Vagina (tissue), 2 donors: Measurements from ENCODE around the gene REM2. TPM values are rescaled to one million over a fixed set of nuclear protein-coding genes. Genes with fewer than 3 reads are reported as not detected.
A peak's percentile ranks its signal among the peaks of the same experiment; 100 is the strongest.

Experiments
- DNase-seq, 2 donors: peaks; one replicate each; pipeline ENCODE4 v3.0.0-alpha.2; 2017; ENCODE audit errors: extremely low spot score in 2 of 2
- H3K27ac ChIP-seq: fragments of 200-600 bp; sonication (generic); one replicate; pipeline ENCODE4 v1.5.1; 2019
- H3K27me3 ChIP-seq: fragments of 200-600 bp; sonication (generic); one replicate; pipeline ENCODE4 v1.5.1; 2019
- H3K36me3 ChIP-seq, 2 donors: fragments of 200-600 bp; sonication (generic); one replicate each; pipeline ENCODE4 v1.5.1; 2017 to 2019
- H3K4me1 ChIP-seq: fragments of 200-600 bp; sonication (generic); one replicate; pipeline ENCODE4 v1.5.1; 2019
- H3K4me3 ChIP-seq, 2 donors: fragments of 200-600 bp; sonication (generic); 1 replicate in 1 of 2; 2 replicates in 1 of 2; pipeline ENCODE4 v1.5.1; 2016 to 2019
- H3K9me3 ChIP-seq: fragments of 200-600 bp; sonication (generic); one replicate; pipeline ENCODE4 v1.5.1; 2019
- POLR2A ChIP-seq, 2 donors: fragments of 450-650 bp; IDR thresholded peaks; one replicate each; pipeline ENCODE4 v1.6.1; 2017; ENCODE audit warnings: antibody characterized with exemption in 2 of 2, mild to moderate bottlenecking in 2 of 2, moderate library complexity in 2 of 2
- POLR2AphosphoS5 ChIP-seq, 2 donors: sonication (generic); formaldehyde crosslinking; IDR thresholded peaks; one replicate each; pipeline ENCODE4 v1.9.0; 2017; ENCODE audit warnings: antibody characterized with exemption in 2 of 2, mild to moderate bottlenecking in 2 of 2, low read depth in 1 of 2; ENCODE audit not compliant: insufficient read depth in 1 of 2
- intact Hi-C: fragments of 100-400 bp; cut with DNase I; formaldehyde crosslinking; loops from one replicate; pipeline ENCODE4 v1.15.1; 2023
- total RNA-seq: library from RNA; depleted of rRNA; stranded (reverse); fragments of >200 nt; gene quantifications from one replicate; pipeline ENCODE4 v1.2.3, GENCODE V29; 2016
- TF ChIP-seq, protein P1 (sequence below), 3 experiments: fragments of 450-650 bp in 2 of 3; fragments of 200-600 bp in 1 of 3; sonication (generic) in 1 of 3; IDR thresholded peaks; one replicate each; pipeline ENCODE4 v1.5.1; 2017 to 2019; ENCODE audit warnings: antibody characterized with exemption in 3 of 3, mild to moderate bottlenecking in 2 of 3, moderate library complexity in 2 of 3

REM2 gene
- total RNA-seq, 1 donor from 2014 or later: 3.9 TPM

DNA sequence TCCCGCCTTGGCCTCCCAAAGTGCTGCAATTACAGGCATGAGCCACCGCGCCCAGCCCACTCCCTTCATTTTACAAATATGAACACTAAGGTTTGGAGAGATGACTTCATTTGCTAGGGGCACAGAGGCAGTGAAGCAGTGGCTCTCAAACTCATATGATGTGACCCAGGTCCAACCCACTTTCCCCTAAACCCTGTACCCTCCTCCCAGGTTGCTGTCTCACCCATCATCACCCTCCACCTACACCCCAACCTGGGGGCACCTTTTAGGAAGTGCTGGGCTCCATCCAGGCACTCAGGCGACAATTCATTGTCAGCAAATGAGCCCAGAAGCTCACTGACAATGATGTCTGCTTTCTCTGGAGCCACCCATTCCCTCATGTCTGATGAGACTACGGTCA is 40.7 kb downstream of the REM2 start:
- Histone ChIP-seq H3K36me3 (peaks cover 0 to 57% of the 10 kb centered on the region in 2 donors), H3K4me1 (peaks cover 31% of the 10 kb centered on the region), H3K27me3 (no peaks in the 10 kb centered on the region), H3K27ac (no peak overlapping the region), H3K4me3 (no peak overlapping the region), H3K9me3 (no peaks in the 10 kb centered on the region)
- DNase-seq: no peak
- no peak for TF ChIP-seq POLR2AphosphoS5 (IDR thresholded peaks at IDR 0.05; ENCODE audit: insufficient read depth in 1 of 2, low read depth in 1 of 2)
- TF ChIP-seq POLR2A (IDR thresholded peaks at IDR 0.05): no peak
- TF ChIP-seq, protein P1, sequence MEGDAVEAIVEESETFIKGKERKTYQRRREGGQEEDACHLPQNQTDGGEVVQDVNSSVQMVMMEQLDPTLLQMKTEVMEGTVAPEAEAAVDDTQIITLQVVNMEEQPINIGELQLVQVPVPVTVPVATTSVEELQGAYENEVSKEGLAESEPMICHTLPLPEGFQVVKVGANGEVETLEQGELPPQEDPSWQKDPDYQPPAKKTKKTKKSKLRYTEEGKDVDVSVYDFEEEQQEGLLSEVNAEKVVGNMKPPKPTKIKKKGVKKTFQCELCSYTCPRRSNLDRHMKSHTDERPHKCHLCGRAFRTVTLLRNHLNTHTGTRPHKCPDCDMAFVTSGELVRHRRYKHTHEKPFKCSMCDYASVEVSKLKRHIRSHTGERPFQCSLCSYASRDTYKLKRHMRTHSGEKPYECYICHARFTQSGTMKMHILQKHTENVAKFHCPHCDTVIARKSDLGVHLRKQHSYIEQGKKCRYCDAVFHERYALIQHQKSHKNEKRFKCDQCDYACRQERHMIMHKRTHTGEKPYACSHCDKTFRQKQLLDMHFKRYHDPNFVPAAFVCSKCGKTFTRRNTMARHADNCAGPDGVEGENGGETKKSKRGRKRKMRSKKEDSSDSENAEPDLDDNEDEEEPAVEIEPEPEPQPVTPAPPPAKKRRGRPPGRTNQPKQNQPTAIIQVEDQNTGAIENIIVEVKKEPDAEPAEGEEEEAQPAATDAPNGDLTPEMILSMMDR (IDR thresholded peaks at IDR 0.05): no peak
- intact Hi-C loops: no loop called here

DNA sequence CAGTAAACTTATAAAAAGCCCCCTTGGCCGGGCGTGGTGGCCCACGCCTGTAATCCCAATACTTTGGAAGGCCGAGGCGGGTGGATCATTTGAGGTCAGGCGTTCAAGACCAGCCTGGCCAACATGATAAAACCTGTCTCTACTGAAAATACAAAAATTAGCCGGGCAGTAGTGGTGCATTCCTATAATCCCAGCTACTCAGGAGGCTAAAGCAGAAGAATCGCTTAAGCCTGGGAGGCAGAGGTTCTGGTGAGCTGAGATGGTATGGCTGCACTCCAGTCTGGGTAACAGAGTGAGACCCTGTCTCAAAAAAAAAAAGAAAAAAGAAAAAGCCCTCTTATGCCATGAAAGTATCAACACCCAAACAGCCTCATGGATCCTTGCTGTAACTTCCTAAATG is 42.5 kb downstream of the REM2 start:
- Histone ChIP-seq H3K4me1 (peaks cover 25% of the 10 kb centered on the region), H3K9me3 (no peaks in the 10 kb centered on the region), H3K4me3 (no peak overlapping the region), H3K36me3 (peaks cover 0 to 52% of the 10 kb centered on the region in 2 donors), H3K27me3 (no peaks in the 10 kb centered on the region), H3K27ac (no peak overlapping the region)
- DNase-seq: no peak
- intact Hi-C loops: no loop called here
- no peak for TF ChIP-seq POLR2AphosphoS5 (IDR thresholded peaks at IDR 0.05; ENCODE audit: insufficient read depth in 1 of 2, low read depth in 1 of 2)
- TF ChIP-seq, protein P1 (IDR thresholded peaks at IDR 0.05): no peak

DNA sequence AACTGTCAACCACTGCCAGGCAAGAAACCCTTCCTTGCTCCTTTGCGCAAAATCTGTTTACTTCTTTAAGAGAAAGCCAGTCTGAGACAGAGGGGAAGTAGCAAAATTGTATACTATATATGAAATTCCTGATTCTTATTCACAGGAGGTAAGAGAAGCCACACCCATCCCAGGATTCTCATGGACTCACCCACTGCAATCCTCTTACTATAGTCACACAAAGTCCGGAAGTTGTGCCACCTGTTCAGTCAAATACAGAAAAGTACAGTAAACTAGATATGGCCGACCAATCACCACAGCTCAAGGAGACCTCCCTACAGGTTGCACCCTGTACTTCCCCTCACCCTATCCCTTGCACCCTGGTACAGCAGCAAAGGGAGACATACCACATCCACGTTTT is 43.3 kb downstream of the REM2 start:
- H3K9me3 ChIP-seq: no peaks in the 10 kb centered on the region
- peaks cover 30% of the 10 kb centered on the region for H3K4me1 ChIP-seq
- H3K36me3 ChIP-seq: peaks cover 0 to 45% of the 10 kb centered on the region in 2 donors
- no peaks in the 10 kb centered on the region for H3K27me3 ChIP-seq
- no peak overlapping the region for H3K27ac ChIP-seq
- H3K4me3 ChIP-seq: no peak overlapping the region
- intact Hi-C loops: no loop called here
- no peak for DNase-seq
- TF ChIP-seq POLR2AphosphoS5 (IDR thresholded peaks at IDR 0.05; ENCODE audit: insufficient read depth in 1 of 2, low read depth in 1 of 2) (no peak), POLR2A (IDR thresholded peaks at IDR 0.05) (no peak)
- TF ChIP-seq, protein P1 (IDR thresholded peaks at IDR 0.05): no peak

DNA sequence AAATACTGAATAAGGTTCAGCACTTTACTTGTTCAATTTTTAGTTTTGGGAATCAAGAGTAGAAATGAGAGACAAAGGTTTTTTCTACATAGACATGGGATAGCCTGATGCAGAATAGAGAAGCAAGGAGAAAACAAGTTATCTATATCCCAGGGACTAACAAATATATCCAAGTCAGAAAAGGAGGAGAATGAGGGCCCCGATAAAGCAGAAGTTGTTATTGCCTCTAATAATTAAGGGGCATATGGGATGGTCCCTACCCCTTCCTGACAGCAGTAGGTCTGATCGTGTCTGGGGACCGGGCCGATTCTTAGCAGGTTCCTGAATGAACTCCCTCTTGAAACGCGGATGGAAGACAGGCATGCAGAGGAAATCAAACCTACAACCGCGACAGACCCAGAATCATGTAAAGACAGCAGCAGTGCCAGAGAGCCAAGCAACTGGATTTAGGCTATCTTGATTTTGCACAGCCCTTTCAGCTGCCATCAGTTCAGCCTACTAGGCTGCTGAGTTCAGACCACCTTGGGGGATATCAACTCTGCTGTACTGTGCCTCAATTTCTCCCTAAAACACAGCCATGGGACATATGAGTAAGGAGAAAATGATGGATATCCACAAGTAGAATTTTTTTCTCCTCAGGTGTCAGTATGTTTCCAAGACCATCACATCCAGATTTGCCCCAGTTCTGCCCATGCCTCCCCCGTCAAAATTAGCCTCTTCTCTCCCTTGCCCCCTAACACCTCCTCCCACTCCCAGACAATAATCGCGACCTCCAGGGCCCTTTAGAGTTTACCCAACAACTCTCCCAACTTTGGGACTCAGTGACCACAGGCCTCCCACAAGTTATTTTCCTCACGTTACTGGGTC is 45.4 kb downstream of the REM2 start:
- peaks cover 30% of the 10 kb centered on the region for H3K4me1 ChIP-seq
- no peaks in the 10 kb centered on the region for H3K27me3 ChIP-seq
- H3K4me3 ChIP-seq: peak overlapping the region; percentile 49 to 92
- H3K9me3 ChIP-seq: no peaks in the 10 kb centered on the region
- H3K27ac ChIP-seq: peak overlapping the region; percentile 91
- DNase-seq: no peak
- H3K36me3 ChIP-seq: peaks cover 0 to 25% of the 10 kb centered on the region in 2 donors
- intact Hi-C loops: no loop called here
- TF ChIP-seq POLR2A (IDR thresholded peaks at IDR 0.05): no peak

DNA sequence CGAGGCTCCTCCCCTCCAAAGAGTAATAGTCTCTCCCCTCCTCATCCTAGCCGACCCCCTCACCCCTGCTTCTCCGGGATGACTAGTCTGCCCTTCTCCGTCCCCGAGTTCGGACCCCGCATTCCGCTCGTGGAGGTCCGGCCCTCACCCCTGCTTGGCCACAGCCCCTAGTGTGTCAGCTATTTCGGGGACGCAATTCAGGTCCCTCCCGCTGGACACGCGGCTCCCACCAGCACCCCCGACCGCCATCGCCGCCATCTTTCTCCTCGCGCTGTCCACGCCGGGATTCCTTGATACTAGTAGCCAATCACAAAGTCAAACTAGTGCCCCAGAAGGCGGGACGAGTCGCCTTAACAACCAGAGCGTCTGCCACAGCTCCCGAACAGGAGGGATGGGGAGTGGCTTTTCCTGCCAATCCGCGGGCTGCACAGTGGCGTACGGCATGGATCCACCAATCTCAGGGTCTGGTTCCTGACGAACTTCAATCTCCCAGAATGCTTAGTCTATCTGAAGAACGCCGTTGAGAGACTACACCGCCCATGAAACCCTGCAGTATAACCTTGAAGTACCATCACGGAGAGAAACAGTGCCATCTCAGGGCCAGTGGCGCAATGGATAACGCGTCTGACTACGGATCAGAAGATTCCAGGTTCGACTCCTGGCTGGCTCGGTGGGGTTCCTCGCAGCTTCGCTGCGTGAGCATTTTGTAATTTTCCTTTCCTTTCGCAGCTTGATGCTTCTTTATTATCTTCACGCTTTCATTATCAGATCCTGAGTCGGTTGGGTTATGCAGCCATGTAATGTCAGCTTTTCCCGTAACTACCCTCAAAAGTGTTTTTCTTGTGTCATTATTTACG is 46.3 kb downstream of the REM2 start, which contains the start of gene PRMT5:
PRMT5 (minus strand) TSS at position 273 of the 857 bp plus-strand sequence; CDS start at position 258, 15 bp downstream.
- TF ChIP-seq POLR2AphosphoS5 (IDR thresholded peaks at IDR 0.05; ENCODE audit: insufficient read depth in 1 of 2, low read depth in 1 of 2) (peak; percentile 92 to 99), POLR2A (IDR thresholded peaks at IDR 0.05) (peak in 1 of 2 donors; percentile 73)
- TF ChIP-seq, protein P1 (IDR thresholded peaks at IDR 0.05): peak in 1 of 3 experiments; percentile 10
- DNase-seq: peak; percentile 99 to 100
- H3K9me3 ChIP-seq: no peaks in the 10 kb centered on the region
- no peaks in the 10 kb centered on the region for H3K27me3 ChIP-seq
- H3K4me3 ChIP-seq: peak within 1 kb of the TSS; percentile 49 to 92
- H3K36me3 ChIP-seq: peaks cover 0 to 16% of the 10 kb centered on the region in 2 donors
- H3K4me1 ChIP-seq: peaks cover 30% of the 10 kb centered on the region
- intact Hi-C loops: no loop called here
- H3K27ac ChIP-seq: peak within 1 kb of the TSS; percentile 91
